Cardiac muscle cell (in vitro differentiated cells and primary cell): Measurements from ENCODE around the gene TSPOAP1. TPM values are rescaled to one million over a fixed set of nuclear protein-coding genes. Genes with fewer than 3 reads are reported as not detected.
A peak's percentile ranks its signal among the peaks of the same experiment; 100 is the strongest.

Source experiments
- DNase-seq, 2 donors: peaks; one replicate each; pipeline versions ENCODE4 v3.0.0 to v3.0.0-alpha.2; 2010 to 2017; ENCODE audit warnings: low read depth in 1 of 2, low spot score in 1 of 2
- H3K27ac ChIP-seq: fragments of 200-600 bp; sonication (generic); 2 replicates; pipeline ENCODE4 v1.5.1; 2016
- H3K27me3 ChIP-seq: fragments of 200-600 bp; sonication (generic); 2 replicates; pipeline ENCODE4 v1.6.0; 2016; ENCODE audit warnings: control low read depth
- H3K36me3 ChIP-seq: fragments of 200-600 bp; sonication (generic); 2 replicates; pipeline ENCODE4 v1.5.1; 2016; ENCODE audit warnings: control low read depth
- H3K4me1 ChIP-seq: fragments of 200-600 bp; sonication (generic); 2 replicates; pipeline ENCODE4 v1.8.1; 2017; ENCODE audit warnings: low read depth, mild to moderate bottlenecking, mixed run types
- H3K4me3 ChIP-seq: fragments of 200-600 bp; sonication (generic); 2 replicates; pipeline ENCODE4 v1.5.1; 2016; ENCODE audit warnings: mild to moderate bottlenecking
- H3K9me3 ChIP-seq: fragments of 200-600 bp; sonication (generic); 2 replicates; pipeline ENCODE4 v1.5.1; 2017; ENCODE audit warnings: low read depth, mild to moderate bottlenecking, control low read depth
- CTCF ChIP-seq: IDR thresholded peaks from 2 replicates; pipeline ENCODE4 v1.5.1; 2012; ENCODE audit warnings: low read depth, mild to moderate bottlenecking, low read length
- polyA plus RNA-seq: library from polyadenylated mRNA; unstranded; fragments of >200 nt; fragmentation: Nextera tagmentation; extraction: Ambion mirVana; gene quantifications from 2 replicates; pipeline ENCODE4 v1.2.1, GENCODE V29; 2016
- total RNA-seq: library from RNA; depleted of rRNA; stranded (reverse); fragments of >200 nt; gene quantifications from 2 replicates; pipeline ENCODE4 v1.2.3, GENCODE V29; 2016

The TSPOAP1 gene
- total and polyA plus RNA-seq, 2 experiments from 2014 or later: 77.5 to 92.1 TPM

GRCh38 chr17:58370309-58370708 lies 41.7 kb upstream of the TSPOAP1 start:
- Histone ChIP-seq H3K27me3 (no peaks in the 10 kb centered on the region), H3K36me3 (no peaks in the 10 kb centered on the region), H3K4me1 (peaks cover 13% of the 10 kb centered on the region), H3K4me3 (no peak overlapping the region), H3K27ac (no peak overlapping the region), H3K9me3 (no peaks in the 10 kb centered on the region)
- no peak for TF ChIP-seq CTCF
- DNase-seq: no peak

- no peak for DNase-seq
These were observed 40.8 kb upstream of the TSPOAP1 start for GRCh38 chr17:58369214-58370031.

GRCh38 chr17:58368860-58369213 lies 40.2 kb upstream of the TSPOAP1 start:
- no peak for TF ChIP-seq CTCF
- DNase-seq: no peak
- Histone ChIP-seq H3K36me3 (no peaks in the 10 kb centered on the region), H3K4me3 (no peak overlapping the region), H3K27ac (no peak overlapping the region), H3K9me3 (no peaks in the 10 kb centered on the region), H3K27me3 (no peaks in the 10 kb centered on the region), H3K4me1 (peaks cover 27% of the 10 kb centered on the region)

More at GRCh38 chr17:58369214-58370031, 40.8 kb upstream of the TSPOAP1 start:
- H3K9me3 ChIP-seq: no peaks in the 10 kb centered on the region
- no peaks in the 10 kb centered on the region for H3K27me3 ChIP-seq
- no peaks in the 10 kb centered on the region for H3K36me3 ChIP-seq
- H3K4me3 ChIP-seq: no peak overlapping the region
- H3K27ac ChIP-seq: no peak overlapping the region
- TF ChIP-seq CTCF: no peak
- peaks cover 21% of the 10 kb centered on the region for H3K4me1 ChIP-seq

- no peak for DNase-seq
- H3K27ac ChIP-seq: no peak overlapping the region
- no peaks in the 10 kb centered on the region for H3K36me3 ChIP-seq
- peaks cover 27% of the 10 kb centered on the region for H3K4me1 ChIP-seq
- no peak for TF ChIP-seq CTCF
- no peaks in the 10 kb centered on the region for H3K9me3 ChIP-seq
- no peak overlapping the region for H3K4me3 ChIP-seq
- no peaks in the 10 kb centered on the region for H3K27me3 ChIP-seq
These were observed 38.9 kb upstream of the TSPOAP1 start for GRCh38 chr17:58367461-58367860.

- H3K36me3 ChIP-seq: no peaks in the 10 kb centered on the region
- no peaks in the 10 kb centered on the region for H3K9me3 ChIP-seq
- no peak overlapping the region for H3K4me3 ChIP-seq
- peak overlapping the region; percentile 90 for H3K27ac ChIP-seq
- peaks cover 27% of the 10 kb centered on the region for H3K4me1 ChIP-seq
- TF ChIP-seq CTCF: no peak
- DNase-seq: no peak
- H3K27me3 ChIP-seq: no peaks in the 10 kb centered on the region
These were observed 37.5 kb upstream of the TSPOAP1 start for GRCh38 chr17:58365980-58366595.
